UCSD-AML1 (cell line): ENCODE data around the gene PDIA3.
"Not testable (repeated sequence)": the region's sequence is repeated elsewhere in the genome, so short reads cannot be mapped to it uniquely, and the experiment has no call there.

Experiments
- DNase-seq: peaks from one replicate; lab custom pipeline; 2025; ENCODE audit not compliant: unreplicated experiment; lab: John Stamatoyannopoulos, UW

The PDIA3 gene

DNA sequence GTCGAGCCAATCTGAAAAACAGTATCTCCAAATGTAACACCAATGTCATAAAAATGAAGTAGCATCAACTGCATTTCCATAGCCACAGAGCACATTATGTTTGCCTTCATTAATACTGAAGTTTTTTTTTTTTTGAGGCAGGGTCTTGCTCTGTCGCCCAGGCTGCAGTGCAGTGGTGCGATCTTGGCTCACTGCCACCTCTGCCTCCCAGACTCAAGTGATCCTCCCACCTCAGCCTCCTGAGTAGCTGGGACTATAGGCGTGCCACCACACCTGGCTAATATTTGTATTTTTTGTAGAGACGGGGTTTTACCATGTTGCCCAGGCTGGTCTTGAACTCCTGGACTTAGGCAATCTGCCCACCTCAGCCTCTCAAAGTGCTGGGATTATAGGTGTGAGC, 68.8 kb downstream of the PDIA3 start:
- DNase-seq, result not testable (repeated sequence)

DNA sequence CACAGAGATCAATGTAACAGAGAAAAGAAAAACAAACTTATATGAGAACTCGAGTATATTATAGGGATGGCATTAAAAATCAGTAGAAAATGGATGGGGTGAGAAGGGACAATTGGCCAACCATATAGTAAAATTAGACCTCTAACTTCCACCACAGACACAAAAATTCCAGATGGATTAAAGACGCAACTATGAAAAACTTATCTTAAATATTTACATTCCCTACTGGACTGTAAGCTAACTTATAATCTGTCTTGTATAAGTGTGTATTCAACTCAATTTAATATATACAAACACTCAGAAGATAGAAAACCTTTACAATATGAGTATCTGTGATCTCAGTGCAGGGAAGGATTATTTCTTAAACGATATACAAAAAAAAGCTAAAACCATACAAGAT, 75.3 kb downstream of the PDIA3 start:
- no peak for DNase-seq
